KOPT-K1 (cell line): ENCODE data around the gene HORMAD2.

ENCODE experiments used
- H3K27ac ChIP-seq: fragments of 200-600 bp; sonication (generic); 2 replicates; pipeline ENCODE4 v1.5.1; 2016; ENCODE audit warnings: antibody characterized with exemption, mild to moderate bottlenecking, low read depth, low read length; ENCODE audit not compliant: poor library complexity, severe bottlenecking
- H3K36me3 ChIP-seq: fragments of 200-600 bp; sonication (generic); 2 replicates; pipeline ENCODE4 v1.5.1; 2017; ENCODE audit warnings: antibody characterized with exemption, mild to moderate bottlenecking, low read length, moderate library complexity; ENCODE audit not compliant: insufficient read depth
- H3K9me3 ChIP-seq: fragments of 200-600 bp; sonication (generic); 2 replicates; pipeline ENCODE4 v1.5.1; 2017; ENCODE audit warnings: antibody characterized with exemption, low read length, mild to moderate bottlenecking; ENCODE audit not compliant: insufficient read depth, poor library complexity, severe bottlenecking

HORMAD2 gene

GRCh38 chr22:30113494-30113893 lies 33.2 kb downstream of the HORMAD2 start:
- no peak overlapping the region for H3K27ac ChIP-seq
- H3K9me3 ChIP-seq: no peaks in the 10 kb centered on the region
- no peaks in the 10 kb centered on the region for H3K36me3 ChIP-seq

GRCh38 chr22:30114361-30114760 lies 34.1 kb downstream of the HORMAD2 start:
- H3K27ac ChIP-seq: no peak overlapping the region
- no peaks in the 10 kb centered on the region for H3K36me3 ChIP-seq

GRCh38 chr22:30115705-30116104 lies 35.4 kb downstream of the HORMAD2 start:
- no peaks in the 10 kb centered on the region for H3K9me3 ChIP-seq
- no peak overlapping the region for H3K27ac ChIP-seq
- H3K36me3 ChIP-seq: no peaks in the 10 kb centered on the region

More at GRCh38 chr22:30114361-30114760, 34.1 kb downstream of the HORMAD2 start:
- H3K9me3 ChIP-seq: no peaks in the 10 kb centered on the region

- Histone ChIP-seq H3K9me3 (no peaks in the 10 kb centered on the region), H3K36me3 (no peaks in the 10 kb centered on the region), H3K27ac (no peak overlapping the region)
These were observed 36.3 kb downstream of the HORMAD2 start for GRCh38 chr22:30116362-30117117.

GRCh38 chr22:30117256-30117655 lies 37.0 kb downstream of the HORMAD2 start:
- Histone ChIP-seq H3K27ac (no peak overlapping the region), H3K36me3 (no peaks in the 10 kb centered on the region), H3K9me3 (no peaks in the 10 kb centered on the region)

- peak overlapping the region; percentile 3 for H3K27ac ChIP-seq
- H3K36me3 ChIP-seq: no peaks in the 10 kb centered on the region
- no peaks in the 10 kb centered on the region for H3K9me3 ChIP-seq
These were observed 38.0 kb downstream of the HORMAD2 start for GRCh38 chr22:30118291-30118690.

- Histone ChIP-seq H3K9me3 (no peaks in the 10 kb centered on the region), H3K36me3 (no peaks in the 10 kb centered on the region), H3K27ac (peak overlapping the region; percentile 29)
These were observed 41.7 kb downstream of the HORMAD2 start for GRCh38 chr22:30121960-30122359.

- no peak overlapping the region for H3K27ac ChIP-seq
- H3K36me3 ChIP-seq: no peaks in the 10 kb centered on the region
- H3K9me3 ChIP-seq: no peaks in the 10 kb centered on the region
These were observed 43.2 kb downstream of the HORMAD2 start for GRCh38 chr22:30123463-30123862.

- H3K36me3 ChIP-seq: no peaks in the 10 kb centered on the region
- H3K27ac ChIP-seq: no peak overlapping the region
These were observed 47.5 kb downstream of the HORMAD2 start for GRCh38 chr22:30127749-30128166.

GRCh38 chr22:30128511-30128910 lies 48.2 kb downstream of the HORMAD2 start:
- Histone ChIP-seq H3K36me3 (no peaks in the 10 kb centered on the region), H3K9me3 (no peaks in the 10 kb centered on the region), H3K27ac (no peak overlapping the region)

More at GRCh38 chr22:30127749-30128166, 47.5 kb downstream of the HORMAD2 start:
- no peaks in the 10 kb centered on the region for H3K9me3 ChIP-seq

GRCh38 chr22:30129636-30130035 lies 49.4 kb downstream of the HORMAD2 start:
- Histone ChIP-seq H3K27ac (no peak overlapping the region), H3K36me3 (no peaks in the 10 kb centered on the region), H3K9me3 (no peaks in the 10 kb centered on the region)

- Histone ChIP-seq H3K27ac (peak overlapping the region; percentile 12), H3K9me3 (no peaks in the 10 kb centered on the region), H3K36me3 (no peaks in the 10 kb centered on the region)
These were observed 52.2 kb downstream of the HORMAD2 start for GRCh38 chr22:30132290-30132996.

- no peak overlapping the region for H3K27ac ChIP-seq
- no peaks in the 10 kb centered on the region for H3K36me3 ChIP-seq
These were observed 60.1 kb downstream of the HORMAD2 start for GRCh38 chr22:30140414-30140813.

GRCh38 chr22:30143265-30143664 lies 63.0 kb downstream of the HORMAD2 start:
- no peak overlapping the region for H3K27ac ChIP-seq
- peaks cover 23% of the 10 kb centered on the region for H3K9me3 ChIP-seq
- no peaks in the 10 kb centered on the region for H3K36me3 ChIP-seq

More at GRCh38 chr22:30140414-30140813, 60.1 kb downstream of the HORMAD2 start:
- peaks cover 23% of the 10 kb centered on the region for H3K9me3 ChIP-seq

GRCh38 chr22:30144391-30144790 lies 64.1 kb downstream of the HORMAD2 start:
- no peak overlapping the region for H3K27ac ChIP-seq
- H3K36me3 ChIP-seq: no peaks in the 10 kb centered on the region
- peaks cover 23% of the 10 kb centered on the region for H3K9me3 ChIP-seq
